Dermis lymphatic vessel endothelial cell (primary cell): Measurements from ENCODE around the gene PRCC. TPM values are rescaled to one million over a fixed set of nuclear protein-coding genes. Genes with fewer than 3 reads are reported as not detected.

Source experiments
- total RNA-seq: library from RNA; depleted of rRNA; stranded (reverse); fragments of >200 nt; gene quantifications from 2 replicates; pipeline ENCODE4 v1.2.1, GENCODE V29; 2014

PRCC gene
- 9.6 and 11.3 TPM in 2 replicates for total RNA-seq

GRCh38 chr1:156767101-156767878 is at the start of gene PRCC:
PRCC (plus strand) TSS chr1:156767535; CDS start chr1:156767772, 237 bp downstream.

GRCh38 chr1:156727926-156728598 is 39.3 kb upstream of the PRCC start, which contains the start of gene METTL25B:
METTL25B (plus strand) TSS chr1:156728469; CDS start chr1:156729105, 636 bp downstream.

GRCh38 chr1:156728599-156729462 is 38.5 kb upstream of the PRCC start, which contains the start of gene ISG20L2:
ISG20L2 (minus strand) TSS chr1:156728766; CDS start chr1:156727652, 1,114 bp downstream.

GRCh38 chr1:156740741-156741480 is 26.4 kb upstream of the PRCC start, which contains the start of gene MRPL24:
MRPL24 (minus strand) TSS chr1:156741088; CDS start chr1:156738704, 2,384 bp downstream.

GRCh38 chr1:156751451-156751756 is 15.9 kb upstream of the PRCC start, which contains the start of gene HDGF:
HDGF (minus strand) TSS chr1:156751675; CDS start chr1:156751429, 246 bp downstream.

GRCh38 chr1:156816561-156817328 is 49.4 kb downstream of the PRCC start, which contains the start of gene SH2D2A:
SH2D2A (minus strand) TSS chr1:156816848; CDS start chr1:156816708, 140 bp downstream.

Other genes starting within 250 kb of the PRCC start
- 2.4 and 2.8 TPM in 2 replicates for gene IQGAP3, start 195.0 kb upstream of the PRCC start, total RNA-seq
- gene TTC24, start 187.8 kb upstream of the PRCC start, total RNA-seq: not detected in 2 replicates
- gene NAXE, start 175.8 kb upstream of the PRCC start, total RNA-seq: 39.1 and 42.6 TPM in 2 replicates
- gene GPATCH4, start 166.1 kb upstream of the PRCC start, total RNA-seq: 9.8 and 15.8 TPM in 2 replicates
- under 0.01 TPM in 1 of 2 replicates, not detected in the other for gene HAPLN2, start 148.1 kb upstream of the PRCC start, total RNA-seq
- gene BCAN, start 125.4 kb upstream of the PRCC start, total RNA-seq: not detected in 2 replicates
- gene NES, start 90.1 kb upstream of the PRCC start, total RNA-seq: 22.0 and 36.2 TPM in 2 replicates
- not detected in 2 replicates for gene CRABP2, start 62.0 kb upstream of the PRCC start, total RNA-seq
- gene METTL25B, start 39.1 kb upstream of the PRCC start, total RNA-seq: 8.3 and 12.1 TPM in 2 replicates
- 5.6 and 7.9 TPM in 2 replicates for gene ISG20L2, start 38.8 kb upstream of the PRCC start, total RNA-seq
- gene MRPL24, start 26.4 kb upstream of the PRCC start, total RNA-seq: 29.9 and 31.7 TPM in 2 replicates
- 86.1 and 98.6 TPM in 2 replicates for gene HDGF, start 15.9 kb upstream of the PRCC start, total RNA-seq
- not detected in 2 replicates for gene SH2D2A, start 49.3 kb downstream of the PRCC start, total RNA-seq
- not detected in 2 replicates for gene INSRR, start 91.6 kb downstream of the PRCC start, total RNA-seq
- gene NTRK1, start 93.3 kb downstream of the PRCC start, total RNA-seq: not detected in 2 replicates
- 16.5 and 19.1 TPM in 2 replicates for gene PEAR1, start 126.2 kb downstream of the PRCC start, total RNA-seq
- gene LRRC71, start 153.1 kb downstream of the PRCC start, total RNA-seq: 0.11 and 0.43 TPM in 2 replicates